GM12874 (cell line): Measurements from ENCODE around the gene LSR.

Experiments
- CTCF ChIP-seq: IDR thresholded peaks from 2 replicates; pipeline ENCODE4 v1.5.1; 2011; ENCODE audit warnings: low read depth, mild to moderate bottlenecking, control low read depth, low read length, moderate library complexity; ENCODE audit not compliant: insufficient read depth

The LSR gene

DNA sequence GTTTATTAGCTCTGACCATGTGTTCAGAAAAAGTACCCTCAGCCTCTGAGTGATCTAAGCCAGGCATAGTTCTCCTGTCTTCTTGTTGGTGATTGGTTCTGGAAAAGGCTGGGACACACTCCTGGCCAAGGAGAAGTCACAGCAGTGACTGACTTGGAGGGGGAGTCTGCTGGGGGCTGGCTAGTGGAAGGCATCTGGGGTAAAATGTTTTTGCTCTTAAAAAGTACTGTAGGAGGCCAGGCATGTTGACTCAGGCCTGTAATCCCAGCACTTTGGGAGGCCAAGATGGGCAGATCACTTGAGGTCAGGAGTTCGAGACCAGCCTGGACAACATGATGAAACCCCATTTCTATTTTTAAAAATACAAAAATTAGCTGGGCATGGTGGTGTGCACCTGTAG lies 41.9 kb upstream of the LSR start:
- no peak for TF ChIP-seq CTCF

DNA sequence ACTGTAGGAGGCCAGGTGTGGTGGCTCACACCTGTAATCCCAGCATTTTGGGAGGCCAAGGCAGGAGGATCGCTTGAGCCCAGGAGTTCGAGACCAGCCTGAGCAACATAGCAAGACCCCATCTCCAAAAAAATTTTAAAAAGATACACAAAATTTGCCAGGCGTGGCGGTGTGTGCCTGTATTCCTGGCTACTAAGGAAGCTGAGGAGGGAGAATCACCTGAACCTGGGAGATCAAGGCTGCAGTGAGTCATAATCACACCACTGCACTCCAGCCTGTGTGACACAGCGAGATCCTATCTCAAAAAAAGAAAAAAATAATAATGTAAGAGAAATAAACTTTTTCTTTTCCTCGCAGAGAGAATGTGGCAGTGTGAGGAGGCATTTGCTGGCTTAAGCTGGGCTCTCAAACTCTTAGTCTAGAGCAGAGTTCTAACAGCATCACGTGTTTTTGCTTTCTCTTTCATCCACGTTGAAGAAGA lies 41.4 kb upstream of the LSR start:
- no peak for TF ChIP-seq CTCF

- TF ChIP-seq CTCF, result no peak
These were observed 40.7 kb upstream of the LSR start for GRCh38 chr19:35208121-35208520.

DNA sequence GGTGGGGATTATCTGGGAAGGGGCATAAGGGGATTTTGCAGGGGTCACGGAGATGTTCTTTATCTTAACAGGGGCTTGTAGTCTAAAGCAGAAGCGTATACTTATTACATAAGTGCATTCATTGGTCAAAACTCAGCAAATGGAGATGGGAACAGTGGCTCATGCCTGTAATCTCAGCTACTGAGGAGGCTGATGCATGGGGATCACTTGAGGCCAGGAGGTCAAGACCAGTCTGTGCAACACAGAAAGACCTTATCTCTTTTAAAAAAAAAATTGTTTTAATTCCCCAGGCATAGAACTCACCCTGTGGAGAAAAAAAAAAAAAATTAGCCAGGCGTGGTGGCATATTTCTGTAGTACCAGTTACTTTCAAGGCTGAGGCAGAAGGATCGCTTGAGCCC lies 39.2 kb upstream of the LSR start:
- TF ChIP-seq CTCF, result no peak

GRCh38 chr19:35211545-35212230 lies 37.1 kb upstream of the LSR start:
- TF ChIP-seq CTCF, result peak; percentile 12; the same call in 1 of the 2 replicates

DNA sequence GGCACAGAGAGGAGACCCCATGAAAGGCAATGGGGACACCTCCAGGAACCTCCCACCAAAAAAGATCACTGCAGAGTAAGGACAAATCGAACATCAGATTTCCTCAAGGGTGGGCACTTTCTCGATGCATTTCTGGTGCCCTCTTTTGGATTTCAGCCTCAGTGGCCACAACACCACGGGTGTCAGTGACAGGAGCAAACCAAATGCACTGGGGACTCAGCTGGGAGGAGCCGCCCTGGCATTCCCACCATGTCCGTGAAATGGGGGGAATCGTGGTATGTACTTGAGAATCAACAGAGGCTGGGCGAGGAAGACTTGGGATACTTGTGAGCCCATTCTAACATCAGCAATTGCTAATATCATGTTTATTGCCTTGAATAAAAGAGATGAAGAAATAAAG lies 36.6 kb upstream of the LSR start:
- TF ChIP-seq CTCF, result no peak

DNA sequence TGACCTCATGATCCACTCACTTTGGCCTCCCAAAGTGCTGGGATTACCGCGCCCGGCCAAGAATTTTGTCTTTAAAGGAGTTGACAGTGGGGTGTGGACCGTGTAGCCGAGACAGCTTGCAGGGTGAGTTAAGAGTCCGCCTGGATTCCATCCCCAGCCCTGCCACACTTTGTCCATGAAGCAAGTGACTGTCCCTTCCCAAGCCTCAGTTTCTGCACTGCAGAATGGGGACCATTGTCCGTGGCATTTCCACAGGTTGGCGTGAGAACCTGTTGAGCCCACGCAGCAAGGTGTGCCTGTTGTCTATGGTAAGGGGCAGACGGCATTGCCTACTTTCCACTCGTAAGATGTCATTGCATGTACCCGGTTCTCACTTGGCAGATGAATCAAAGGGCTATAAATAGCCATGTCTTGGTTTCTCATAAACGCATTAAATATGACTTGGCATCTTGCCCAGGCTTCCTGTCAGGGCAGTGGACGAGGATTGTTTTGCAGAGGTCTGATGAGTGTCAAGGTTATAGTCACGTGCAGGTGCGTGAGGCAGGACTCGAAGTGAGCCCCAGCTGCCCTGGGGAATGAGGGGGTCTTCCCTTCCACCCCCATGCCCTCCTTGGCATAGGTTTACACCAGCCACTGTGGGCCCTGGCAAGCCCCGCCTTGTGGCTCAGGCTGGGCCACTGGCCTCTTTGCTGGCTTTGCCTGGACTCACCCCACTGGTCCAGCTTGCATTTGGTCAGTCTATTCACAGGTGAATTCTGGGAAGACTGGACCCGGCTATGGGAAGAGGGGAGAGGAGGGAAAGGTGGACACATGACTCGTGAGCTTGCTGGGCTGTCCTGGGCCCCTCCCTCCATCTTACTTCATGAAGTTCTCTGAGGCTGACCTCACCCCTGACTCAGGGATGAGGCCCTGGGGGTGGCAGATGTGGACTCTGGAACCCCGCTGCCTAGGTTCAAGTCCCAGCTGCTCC lies 34.9 kb upstream of the LSR start:
- no peak for TF ChIP-seq CTCF
